ENCODE results near the gene GPR161. TPM values are rescaled to one million over a fixed set of nuclear protein-coding genes. Genes with fewer than 3 reads are reported as not detected.

The GPR161 gene
- polyA plus RNA-seq, 1 donor, result 7.7 TPM

- 100% methylated on average over 2 of the region's 2 CpGs for WGBS (ENCODE audit: insufficient coverage, low lambda C conversion rate)
Observed at GRCh38 chr1:168042362-168042761, 94.4 kb downstream of the GPR161 start.

GRCh38 chr1:168035345-168035744 lies 101.4 kb downstream of the GPR161 start:
- Histone ChIP-seq H3K36me3 (ENCODE audit: control insufficient read depth, insufficient read depth, low read length) (peaks cover 7% of the 10 kb centered on the region), H3K9me3 (ENCODE audit: control insufficient read depth, low read depth, low read length) (no peaks in the 10 kb centered on the region), H3K27me3 (ENCODE audit: control insufficient read depth, insufficient read depth, low read length) (no peaks in the 10 kb centered on the region), H3K4me1 (ENCODE audit: control insufficient read depth, insufficient read depth, low read length) (no peaks in the 10 kb centered on the region), H3K4me3 (ENCODE audit: low read length) (no peak overlapping the region), H3K27ac (ENCODE audit: low read length) (no peak overlapping the region)
- no peak for DNase-seq
- WGBS (ENCODE audit: insufficient coverage, low lambda C conversion rate), result no CpG with 5 or more reads among the region's 5 CpGs

More at GRCh38 chr1:168042362-168042761, 94.4 kb downstream of the GPR161 start:
- H3K27ac ChIP-seq (ENCODE audit: low read length), result no peak overlapping the region
- H3K36me3 ChIP-seq (ENCODE audit: control insufficient read depth, insufficient read depth, low read length), result peaks cover 20% of the 10 kb centered on the region
- H3K4me3 ChIP-seq (ENCODE audit: low read length), result no peak overlapping the region
- no peak for DNase-seq
- no peaks in the 10 kb centered on the region for H3K27me3 ChIP-seq (ENCODE audit: control insufficient read depth, insufficient read depth, low read length)
- no peaks in the 10 kb centered on the region for H3K4me1 ChIP-seq (ENCODE audit: control insufficient read depth, insufficient read depth, low read length)
- no peaks in the 10 kb centered on the region for H3K9me3 ChIP-seq (ENCODE audit: control insufficient read depth, low read depth, low read length)

- no peak overlapping the region for H3K27ac ChIP-seq (ENCODE audit: low read length)
- H3K4me1 ChIP-seq (ENCODE audit: control insufficient read depth, insufficient read depth, low read length), result no peaks in the 10 kb centered on the region
- H3K9me3 ChIP-seq (ENCODE audit: control insufficient read depth, low read depth, low read length), result no peaks in the 10 kb centered on the region
- no peak overlapping the region for H3K4me3 ChIP-seq (ENCODE audit: low read length)
- WGBS (ENCODE audit: insufficient coverage, low lambda C conversion rate), result 83% methylated on average over 1 of the region's 1 CpG
- H3K36me3 ChIP-seq (ENCODE audit: control insufficient read depth, insufficient read depth, low read length), result peaks cover 7% of the 10 kb centered on the region
- no peak for DNase-seq
- H3K27me3 ChIP-seq (ENCODE audit: control insufficient read depth, insufficient read depth, low read length), result no peaks in the 10 kb centered on the region
Observed at GRCh38 chr1:168032029-168032428, 104.7 kb downstream of the GPR161 start.

GRCh38 chr1:168031627-168032026 lies 105.1 kb downstream of the GPR161 start:
- Histone ChIP-seq H3K4me3 (ENCODE audit: low read length) (no peak overlapping the region), H3K27me3 (ENCODE audit: control insufficient read depth, insufficient read depth, low read length) (no peaks in the 10 kb centered on the region), H3K36me3 (ENCODE audit: control insufficient read depth, insufficient read depth, low read length) (peaks cover 7% of the 10 kb centered on the region), H3K27ac (ENCODE audit: low read length) (no peak overlapping the region), H3K9me3 (ENCODE audit: control insufficient read depth, low read depth, low read length) (no peaks in the 10 kb centered on the region), H3K4me1 (ENCODE audit: control insufficient read depth, insufficient read depth, low read length) (no peaks in the 10 kb centered on the region)
- DNase-seq, result no peak
- 90% methylated on average over 1 of the region's 4 CpGs for WGBS (ENCODE audit: insufficient coverage, low lambda C conversion rate)

- no peak for DNase-seq
- no peaks in the 10 kb centered on the region for H3K27me3 ChIP-seq (ENCODE audit: control insufficient read depth, insufficient read depth, low read length)
- no peaks in the 10 kb centered on the region for H3K9me3 ChIP-seq (ENCODE audit: control insufficient read depth, low read depth, low read length)
- WGBS (ENCODE audit: insufficient coverage, low lambda C conversion rate), result 100% methylated on average over 3 of the region's 5 CpGs
- no peaks in the 10 kb centered on the region for H3K4me1 ChIP-seq (ENCODE audit: control insufficient read depth, insufficient read depth, low read length)
- no peak overlapping the region for H3K27ac ChIP-seq (ENCODE audit: low read length)
- no peak overlapping the region for H3K4me3 ChIP-seq (ENCODE audit: low read length)
- H3K36me3 ChIP-seq (ENCODE audit: control insufficient read depth, insufficient read depth, low read length), result peaks cover 7% of the 10 kb centered on the region
Observed at GRCh38 chr1:168031198-168031597, 105.5 kb downstream of the GPR161 start.

Other genes with a start within 250 kb of the GPR161 start
- gene ADCY10, start 222.8 kb downstream of the GPR161 start, polyA plus RNA-seq, result 0.25 TPM
- gene DCAF6, start 200.2 kb downstream of the GPR161 start, polyA plus RNA-seq, result 54.7 TPM
- gene MPC2, start 199.9 kb downstream of the GPR161 start, polyA plus RNA-seq, result 149 TPM
- gene TIPRL, start 42.0 kb upstream of the GPR161 start, polyA plus RNA-seq, result 35.3 TPM
- 15.3 TPM for gene SFT2D2, start 89.1 kb upstream of the GPR161 start, polyA plus RNA-seq
- gene TBX19, start 143.9 kb upstream of the GPR161 start, polyA plus RNA-seq, result 2.3 TPM

Measured in large intestine (tissue), 3 donors.